K562 (cell line): ENCODE measurements around the gene RETSAT. TPM values are rescaled to one million over a fixed set of nuclear protein-coding genes. Genes with fewer than 3 reads are reported as not detected.
A peak's percentile ranks its signal among the peaks of the same experiment; 100 is the strongest.

Experiments used
- HLTF ChIP-seq: fragments of 450-650 bp; IDR thresholded peaks from 2 replicates; pipeline ENCODE4 v1.6.1; 2016
- HMGN3 ChIP-seq: IDR thresholded peaks from 2 replicates; pipeline ENCODE4 v1.6.1; 2011; ENCODE audit warnings: borderline replicate concordance, low read depth, mild to moderate bottlenecking, mixed read lengths, low read length; ENCODE audit not compliant: insufficient read length; ENCODE audit errors: extremely low read depth
- IRF1 ChIP-seq: sonication (generic); formaldehyde crosslinking; IDR thresholded peaks from 2 replicates; pipeline ENCODE4 v1.8.0; 2022; ENCODE audit warnings: missing genetic modification reagents, mild to moderate bottlenecking, borderline replicate concordance
- RBBP5 ChIP-seq: fragments of 200-600 bp; sonication (generic); IDR thresholded peaks from 2 replicates; pipeline ENCODE4 v1.6.1; 2012; ENCODE audit warnings: borderline replicate concordance, mild to moderate bottlenecking, low read length, control low read depth, inconsistent platforms; ENCODE audit not compliant: insufficient read depth, poor library complexity, severe bottlenecking
- SIN3B ChIP-seq: fragments of 450-650 bp; IDR thresholded peaks from 2 replicates; pipeline ENCODE4 v1.6.1; 2017; ENCODE audit warnings: low read depth, mild to moderate bottlenecking, moderate library complexity
- TBL1XR1 ChIP-seq, 2 experiments: IDR thresholded peaks; 2 replicates each; pipeline ENCODE4 v1.6.1; 2012; ENCODE audit warnings: improper control_type of control experiment in 2 of 2, low read length in 2 of 2, mild to moderate bottlenecking in 1 of 2
- THAP12 ChIP-seq: fragments of 250-450 bp; sonication (Bioruptor Pico); IDR thresholded peaks from 2 replicates; pipeline ENCODE4 v1.9.0; 2021; ENCODE audit warnings: mild to moderate bottlenecking, inconsistent platforms
- ZNF282 ChIP-seq: sonication (generic); formaldehyde crosslinking; IDR thresholded peaks from 2 replicates; pipeline ENCODE4 v1.8.1; 2023; ENCODE audit warnings: missing genetic modification reagents
- ZNF695 ChIP-seq: fragments of 450-650 bp; formaldehyde crosslinking; IDR thresholded peaks from 2 replicates; pipeline ENCODE4 v1.4.0; 2020; ENCODE audit warnings: mild to moderate bottlenecking, moderate library complexity
- polyA plus RNA-seq, 8 experiments: library from polyadenylated mRNA; depleted of rRNA in 4 of 8; stranded (reverse) in 5 of 8; unstranded in 3 of 8; fragments of >200 nt; fragmentation: Nextera tagmentation in 2 of 8; fragmentation: Illumina TruSeq in 1 of 8; extraction: Ambion mirVana in 2 of 8; extraction: Trizol in 1 of 8; gene quantifications; 2 replicates each; pipeline versions ENCODE4 v1.2.1 to v1.2.3, GENCODE V29; 2011 to 2014; ENCODE audit warnings: inconsistent platforms in 1 of 8, missing spikeins in 1 of 8
- total RNA-seq, 7 experiments: library from RNA; depleted of rRNA in 6 of 7; stranded (reverse); fragments of >200 nt in 6 of 7; fragmentation: Illumina TruSeq in 2 of 7; extraction: Trizol in 2 of 7; gene quantifications; 2 replicates each; pipeline versions ENCODE4 v1.2.1 to v1.2.3, GENCODE V29; 2011 to 2021; ENCODE audit warnings: low replicate concordance in 1 of 7
- TF ChIP-seq, protein P1 (sequence below): fragments of 450-650 bp; IDR thresholded peaks from 2 replicates; pipeline ENCODE4 v1.6.1; 2017; ENCODE audit warnings: antibody characterized with exemption, mild to moderate bottlenecking
- TF ChIP-seq, protein P2 (sequence below): fragments of 250-450 bp; sonication (Bioruptor Pico); IDR thresholded peaks from 2 replicates; pipeline ENCODE4 v1.8.0; 2022; ENCODE audit warnings: moderate library complexity, mild to moderate bottlenecking, inconsistent platforms
- TF ChIP-seq, protein P3 (sequence below): fragments of 450-650 bp; formaldehyde crosslinking; conservative IDR thresholded peaks from 2 replicates; pipeline ENCODE4 v1.4.0; 2022; ENCODE audit warnings: mild to moderate bottlenecking, missing genetic modification characterization
- TF ChIP-seq, protein P4 (sequence below): fragments of 250-450 bp; sonication (Bioruptor Pico); IDR thresholded peaks from 2 replicates; pipeline ENCODE4 v1.5.1; 2021; ENCODE audit warnings: mild to moderate bottlenecking

The RETSAT gene
- total and polyA plus RNA-seq, 9 of the 15 experiments (the other 6 are each of a cell fraction or from before 2014, with no cell fraction given): 1.9 to 21.6 (median 16.5) TPM

GRCh38 chr2:85327822-85328617, 26.3 kb downstream of the RETSAT start, which contains the start of gene TGOLN2 (continued):
- TF ChIP-seq, protein P1, sequence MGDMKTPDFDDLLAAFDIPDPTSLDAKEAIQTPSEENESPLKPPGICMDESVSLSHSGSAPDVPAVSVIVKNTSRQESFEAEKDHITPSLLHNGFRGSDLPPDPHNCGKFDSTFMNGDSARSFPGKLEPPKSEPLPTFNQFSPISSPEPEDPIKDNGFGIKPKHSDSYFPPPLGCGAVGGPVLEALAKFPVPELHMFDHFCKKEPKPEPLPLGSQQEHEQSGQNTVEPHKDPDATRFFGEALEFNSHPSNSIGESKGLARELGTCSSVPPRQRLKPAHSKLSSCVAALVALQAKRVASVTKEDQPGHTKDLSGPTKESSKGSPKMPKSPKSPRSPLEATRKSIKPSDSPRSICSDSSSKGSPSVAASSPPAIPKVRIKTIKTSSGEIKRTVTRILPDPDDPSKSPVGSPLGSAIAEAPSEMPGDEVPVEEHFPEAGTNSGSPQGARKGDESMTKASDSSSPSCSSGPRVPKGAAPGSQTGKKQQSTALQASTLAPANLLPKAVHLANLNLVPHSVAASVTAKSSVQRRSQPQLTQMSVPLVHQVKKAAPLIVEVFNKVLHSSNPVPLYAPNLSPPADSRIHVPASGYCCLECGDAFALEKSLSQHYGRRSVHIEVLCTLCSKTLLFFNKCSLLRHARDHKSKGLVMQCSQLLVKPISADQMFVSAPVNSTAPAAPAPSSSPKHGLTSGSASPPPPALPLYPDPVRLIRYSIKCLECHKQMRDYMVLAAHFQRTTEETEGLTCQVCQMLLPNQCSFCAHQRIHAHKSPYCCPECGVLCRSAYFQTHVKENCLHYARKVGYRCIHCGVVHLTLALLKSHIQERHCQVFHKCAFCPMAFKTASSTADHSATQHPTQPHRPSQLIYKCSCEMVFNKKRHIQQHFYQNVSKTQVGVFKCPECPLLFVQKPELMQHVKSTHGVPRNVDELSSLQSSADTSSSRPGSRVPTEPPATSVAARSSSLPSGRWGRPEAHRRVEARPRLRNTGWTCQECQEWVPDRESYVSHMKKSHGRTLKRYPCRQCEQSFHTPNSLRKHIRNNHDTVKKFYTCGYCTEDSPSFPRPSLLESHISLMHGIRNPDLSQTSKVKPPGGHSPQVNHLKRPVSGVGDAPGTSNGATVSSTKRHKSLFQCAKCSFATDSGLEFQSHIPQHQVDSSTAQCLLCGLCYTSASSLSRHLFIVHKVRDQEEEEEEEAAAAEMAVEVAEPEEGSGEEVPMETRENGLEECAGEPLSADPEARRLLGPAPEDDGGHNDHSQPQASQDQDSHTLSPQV: peak; percentile 71; the same call in 1 of the 2 replicates
- TF ChIP-seq, protein P2, sequence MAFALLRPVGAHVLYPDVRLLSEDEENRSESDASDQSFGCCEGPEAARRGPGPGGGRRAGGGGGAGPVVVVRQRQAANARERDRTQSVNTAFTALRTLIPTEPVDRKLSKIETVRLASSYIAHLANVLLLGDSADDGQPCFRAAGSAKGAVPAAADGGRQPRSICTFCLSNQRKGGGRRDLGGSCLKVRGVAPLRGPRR (CRISPR knock-in tag): no peak
- TF ChIP-seq ZNF282 (CRISPR knock-in tag): no peak
- TF ChIP-seq TBL1XR1 (IDR thresholded peaks at IDR 0.05; ENCODE audit: low read length in 2 of 2): peak in 1 of 2 experiments; percentile 24; a peak in 1 of 4 replicates
- TF ChIP-seq THAP12 (CRISPR knock-in tag): peak; percentile 94
- TF ChIP-seq HMGN3: peak; percentile 81
- TF ChIP-seq IRF1 (CRISPR knock-in tag): no peak
- no peak for TF ChIP-seq ZNF695 (CRISPR knock-in tag)
- TF ChIP-seq, protein P3, sequence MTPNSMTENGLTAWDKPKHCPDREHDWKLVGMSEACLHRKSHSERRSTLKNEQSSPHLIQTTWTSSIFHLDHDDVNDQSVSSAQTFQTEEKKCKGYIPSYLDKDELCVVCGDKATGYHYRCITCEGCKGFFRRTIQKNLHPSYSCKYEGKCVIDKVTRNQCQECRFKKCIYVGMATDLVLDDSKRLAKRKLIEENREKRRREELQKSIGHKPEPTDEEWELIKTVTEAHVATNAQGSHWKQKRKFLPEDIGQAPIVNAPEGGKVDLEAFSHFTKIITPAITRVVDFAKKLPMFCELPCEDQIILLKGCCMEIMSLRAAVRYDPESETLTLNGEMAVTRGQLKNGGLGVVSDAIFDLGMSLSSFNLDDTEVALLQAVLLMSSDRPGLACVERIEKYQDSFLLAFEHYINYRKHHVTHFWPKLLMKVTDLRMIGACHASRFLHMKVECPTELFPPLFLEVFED (CRISPR knock-in tag): no peak
- peak; percentile 28; the same call in 1 of the 2 replicates for TF ChIP-seq SIN3B
- TF ChIP-seq, protein P4, sequence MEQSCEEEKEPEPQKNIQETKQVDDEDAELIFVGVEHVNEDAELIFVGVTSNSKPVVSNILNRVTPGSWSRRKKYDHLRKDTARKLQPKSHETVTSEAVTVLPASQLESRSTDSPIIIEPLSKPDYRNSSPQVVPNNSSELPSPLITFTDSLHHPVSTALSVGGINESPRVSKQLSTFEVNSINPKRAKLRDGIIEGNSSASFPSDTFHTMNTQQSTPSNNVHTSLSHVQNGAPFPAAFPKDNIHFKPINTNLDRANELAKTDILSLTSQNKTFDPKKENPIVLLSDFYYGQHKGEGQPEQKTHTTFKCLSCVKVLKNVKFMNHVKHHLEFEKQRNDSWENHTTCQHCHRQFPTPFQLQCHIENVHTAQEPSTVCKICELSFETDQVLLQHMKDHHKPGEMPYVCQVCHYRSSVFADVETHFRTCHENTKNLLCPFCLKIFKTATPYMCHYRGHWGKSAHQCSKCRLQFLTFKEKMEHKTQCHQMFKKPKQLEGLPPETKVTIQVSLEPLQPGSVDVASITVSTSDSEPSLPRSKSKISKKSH (CRISPR knock-in tag): no peak
- TF ChIP-seq RBBP5: peak; percentile 77
- peak; percentile 66; the same call in 1 of the 2 replicates for TF ChIP-seq HLTF
